ENCODE measurements around the gene NCKAP1.

DNA sequence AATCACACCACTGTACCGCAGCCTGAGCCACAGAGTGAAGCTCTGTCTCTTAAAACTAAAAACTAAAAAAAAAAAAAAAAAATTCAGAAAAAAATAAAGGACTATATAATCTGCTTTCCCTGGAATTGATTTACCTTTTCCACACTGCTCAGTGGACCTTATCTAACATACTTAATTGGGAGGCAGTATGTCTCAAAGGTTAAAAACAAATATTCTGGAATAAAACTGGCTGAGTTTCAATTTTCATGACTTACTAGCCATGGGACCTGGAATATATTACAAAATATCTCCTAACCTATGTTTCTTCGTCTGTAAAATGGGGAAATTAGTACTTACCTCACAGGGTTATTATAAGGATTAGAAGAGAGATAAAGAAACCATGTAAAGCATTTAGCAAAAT is 11.8 kb downstream of the NCKAP1 start:
- TF ChIP-seq, protein P1, sequence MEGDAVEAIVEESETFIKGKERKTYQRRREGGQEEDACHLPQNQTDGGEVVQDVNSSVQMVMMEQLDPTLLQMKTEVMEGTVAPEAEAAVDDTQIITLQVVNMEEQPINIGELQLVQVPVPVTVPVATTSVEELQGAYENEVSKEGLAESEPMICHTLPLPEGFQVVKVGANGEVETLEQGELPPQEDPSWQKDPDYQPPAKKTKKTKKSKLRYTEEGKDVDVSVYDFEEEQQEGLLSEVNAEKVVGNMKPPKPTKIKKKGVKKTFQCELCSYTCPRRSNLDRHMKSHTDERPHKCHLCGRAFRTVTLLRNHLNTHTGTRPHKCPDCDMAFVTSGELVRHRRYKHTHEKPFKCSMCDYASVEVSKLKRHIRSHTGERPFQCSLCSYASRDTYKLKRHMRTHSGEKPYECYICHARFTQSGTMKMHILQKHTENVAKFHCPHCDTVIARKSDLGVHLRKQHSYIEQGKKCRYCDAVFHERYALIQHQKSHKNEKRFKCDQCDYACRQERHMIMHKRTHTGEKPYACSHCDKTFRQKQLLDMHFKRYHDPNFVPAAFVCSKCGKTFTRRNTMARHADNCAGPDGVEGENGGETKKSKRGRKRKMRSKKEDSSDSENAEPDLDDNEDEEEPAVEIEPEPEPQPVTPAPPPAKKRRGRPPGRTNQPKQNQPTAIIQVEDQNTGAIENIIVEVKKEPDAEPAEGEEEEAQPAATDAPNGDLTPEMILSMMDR (IDR thresholded peaks at IDR 0.05) = no peak
- no peak for TF ChIP-seq POLR2A (IDR thresholded peaks at IDR 0.05)
